Activated CD4-positive, CD25-positive, alpha-beta regulatory T cell treated with anti-CD3 and anti-CD28 coated beads, Interleukin-2, amount 50 U/mL, for 16 hours (primary cell): ENCODE data around the gene RAB5B.
A peak's percentile ranks its signal among the peaks of the same experiment; 100 is the strongest.
"Not testable (repeated sequence)": the region's sequence is repeated elsewhere in the genome, so short reads cannot be mapped to it uniquely, and the experiment has no call there.

Experiments used
- DNase-seq: peaks from one replicate; pipeline ENCODE4 v3.0.0-alpha.2; 2020; ENCODE audit warnings: low read depth, low spot score

The RAB5B gene

GRCh38 chr12:55940065-55940732 lies 33.7 kb upstream of the RAB5B start:
- peak; percentile 71 for DNase-seq

- no peak for DNase-seq
Observed at GRCh38 chr12:55942055-55942454, 31.8 kb upstream of the RAB5B start.

- no peak for DNase-seq
Observed at GRCh38 chr12:55942577-55943136, 31.2 kb upstream of the RAB5B start.

- DNase-seq, result no peak
Observed at GRCh38 chr12:55946553-55946952, 27.3 kb upstream of the RAB5B start.

GRCh38 chr12:55955344-55955743 lies 18.5 kb upstream of the RAB5B start:
- no peak for DNase-seq

GRCh38 chr12:55955800-55956508 lies 17.9 kb upstream of the RAB5B start:
- DNase-seq, result no peak

GRCh38 chr12:55957106-55957859 lies 16.6 kb upstream of the RAB5B start:
- no peak for DNase-seq

- DNase-seq, result no peak
Observed at GRCh38 chr12:55963760-55964159, 10.1 kb upstream of the RAB5B start.

- DNase-seq, result no peak
Observed at GRCh38 chr12:55965240-55965639, 8.6 kb upstream of the RAB5B start.

GRCh38 chr12:55965941-55966407 lies 7.9 kb upstream of the RAB5B start, which contains the start of gene PMEL:
PMEL (minus strand) TSS chr12:55966042; CDS start chr12:55966011, 31 bp downstream.
- DNase-seq, result no peak

- peak; percentile 75 for DNase-seq
Observed at GRCh38 chr12:55966408-55967281, 7.2 kb upstream of the RAB5B start, which contains the start of gene CDK2. CDK2 (plus strand) TSS chr12:55966830; CDS start chr12:55967009, 179 bp downstream.

- DNase-seq, result no peak
Observed at GRCh38 chr12:55969356-55969755, 4.5 kb upstream of the RAB5B start.

GRCh38 chr12:55970775-55971174 lies 3.1 kb upstream of the RAB5B start:
- no peak for DNase-seq

- no peak for DNase-seq
Observed at GRCh38 chr12:55972042-55972441, 1.8 kb upstream of the RAB5B start.

- no peak for DNase-seq
Observed at GRCh38 chr12:55972456-55972855, 1.4 kb upstream of the RAB5B start.

- DNase-seq, result no peak
Observed at GRCh38 chr12:55972911-55973598, 823 bp upstream of the RAB5B start.

GRCh38 chr12:55974308-55974730 lies 441 bp downstream of the RAB5B start:
- peak; percentile 15 for DNase-seq

- no peak for DNase-seq
Observed at GRCh38 chr12:55978393-55978792, 4.5 kb downstream of the RAB5B start.

GRCh38 chr12:55979069-55979468 lies 5.2 kb downstream of the RAB5B start:
- no peak for DNase-seq

- DNase-seq, result not testable (repeated sequence)
Observed at GRCh38 chr12:55981882-55982281, 8.0 kb downstream of the RAB5B start.
